ENCODE measurements around the gene COX7B. TPM values are rescaled to one million over a fixed set of nuclear protein-coding genes. Genes with fewer than 3 reads are reported as not detected.
"Not testable (repeated sequence)": the region's sequence is repeated elsewhere in the genome, so short reads cannot be mapped to it uniquely, and the experiment has no call there.

The COX7B gene
- total and polyA plus RNA-seq, 2 donors (not counting 3 experiments of a cell fraction or from before 2014, with no cell fraction given) = 229 to 743 TPM

GRCh38 chrX:77875372-77875771, 23.9 kb upstream of the COX7B start:
- Histone ChIP-seq H3K9me1 (replicated peaks; ENCODE audit: control insufficient read depth, extremely low read depth, insufficient read depth, low read length) (no peaks in the 10 kb centered on the region), H3K36me3 (ENCODE audit: control insufficient read depth in 2 of 2, extremely low read depth in 1 of 2, insufficient read depth in 2 of 2, low read length in 2 of 2) (no peaks in the 10 kb centered on the region), H3K9me3 (replicated peaks; ENCODE audit: control insufficient read depth, insufficient read depth, low read length) (no peaks in the 10 kb centered on the region), H3K27me3 (ENCODE audit: control insufficient read depth in 2 of 2, insufficient read depth in 2 of 2, low read length in 2 of 2) (no peaks in the 10 kb centered on the region), H4K20me1 (replicated peaks; ENCODE audit: control insufficient read depth, extremely low read depth, insufficient read depth, low read length) (no peaks in the 10 kb centered on the region), H3K9ac (replicated peaks; ENCODE audit: extremely low read depth, insufficient read depth, low read length) (no peak overlapping the region), H3K27ac (ENCODE audit: insufficient read depth, low read depth, low read length) (no peak overlapping the region), H3K4me3 (replicated peaks in 1 of 3; ENCODE audit: insufficient read depth in 1 of 3, low read depth in 1 of 3, low read length in 3 of 3) (no peak overlapping the region), H3K4me2 (ENCODE audit: insufficient read depth, low read length) (no peak overlapping the region), H3K4me1 (ENCODE audit: control insufficient read depth, extremely low read depth, insufficient read depth, low read length) (no peaks in the 10 kb centered on the region), H2AFZ (ENCODE audit: low read depth, low read length) (no peak overlapping the region), H3K79me2 (ENCODE audit: control insufficient read depth, insufficient read depth, low read length) (peaks cover 14% of the 10 kb centered on the region)
- dilution Hi-C loops (cut with MboI; ENCODE audit: extremely low pct_ligation_motif_present, low sequenced_read_pairs) (no loop called here), intact Hi-C loops (cut with micrococcal nuclease) (no loop called here)
- POLR2A ChIA-PET = no interaction called here
- CTCF ChIA-PET = no interaction called here
- TF ChIP-seq MAX (IDR thresholded peaks at IDR 0.05; ENCODE audit: insufficient read depth, insufficient read length) (no peak), MYC (IDR thresholded peaks at IDR 0.05; ENCODE audit: low read depth, low read length) (no peak), POLR2A (IDR thresholded peaks at IDR 0.05; ENCODE audit: low read depth, low read length) (no peak), EZH2 (IDR thresholded peaks at IDR 0.05; ENCODE audit: borderline replicate concordance, low read depth, low read length, severe bottlenecking) (no peak), CTCF (IDR thresholded peaks at IDR 0.05; ENCODE audit: extremely low read depth in 1 of 2, insufficient read depth in 1 of 2, low read depth in 1 of 2, low read length in 2 of 2) (no peak), GATA2 (IDR thresholded peaks at IDR 0.05; ENCODE audit: insufficient read depth, insufficient read length, low read depth, low read length) (no peak), POLR2AphosphoS5 (IDR thresholded peaks at IDR 0.05; ENCODE audit: insufficient read depth, low read depth, low read length) (no peak), FOS (IDR thresholded peaks at IDR 0.05; ENCODE audit: borderline replicate concordance, insufficient read depth, low read length) (no peak), JUN (IDR thresholded peaks at IDR 0.05; ENCODE audit: borderline replicate concordance, insufficient read depth, insufficient read length, low read depth) (no peak)
- DNase-seq (ENCODE audit: low read depth, low spot score) = no peak
- BruUV-seq (replicated peaks) = no TSS peak
- no peak for FAIRE-seq

GRCh38 chrX:77881418-77881817, 17.9 kb upstream of the COX7B start:
- FAIRE-seq; H3K9ac ChIP-seq (replicated peaks; ENCODE audit: extremely low read depth, insufficient read depth, low read length); H3K27me3 ChIP-seq (ENCODE audit: control insufficient read depth in 2 of 2, insufficient read depth in 2 of 2, low read length in 2 of 2); H3K27ac ChIP-seq (ENCODE audit: insufficient read depth, low read depth, low read length); BruUV-seq (replicated peaks); POLR2A ChIA-PET; H3K4me2 ChIP-seq (ENCODE audit: insufficient read depth, low read length); H3K9me3 ChIP-seq (replicated peaks; ENCODE audit: control insufficient read depth, insufficient read depth, low read length); H3K36me3 ChIP-seq (ENCODE audit: control insufficient read depth in 2 of 2, extremely low read depth in 1 of 2, insufficient read depth in 2 of 2, low read length in 2 of 2); H3K4me1 ChIP-seq (ENCODE audit: control insufficient read depth, extremely low read depth, insufficient read depth, low read length); H3K9me1 ChIP-seq (replicated peaks; ENCODE audit: control insufficient read depth, extremely low read depth, insufficient read depth, low read length); CTCF ChIA-PET; dilution Hi-C loops (cut with MboI; ENCODE audit: extremely low pct_ligation_motif_present, low sequenced_read_pairs); intact Hi-C loops (cut with micrococcal nuclease); H2AFZ ChIP-seq (ENCODE audit: low read depth, low read length); DNase-seq (ENCODE audit: low read depth, low spot score); H4K20me1 ChIP-seq (replicated peaks; ENCODE audit: control insufficient read depth, extremely low read depth, insufficient read depth, low read length); H3K4me3 ChIP-seq (replicated peaks in 1 of 3; ENCODE audit: insufficient read depth in 1 of 3, low read depth in 1 of 3, low read length in 3 of 3): not testable (repeated sequence)
- peaks cover 22% of the 10 kb centered on the region for H3K79me2 ChIP-seq (ENCODE audit: control insufficient read depth, insufficient read depth, low read length)

Measured in endothelial cell of umbilical vein (primary cell).